K562 (cell line): ENCODE data around the gene IGF1R. TPM values are rescaled to one million over a fixed set of nuclear protein-coding genes. Genes with fewer than 3 reads are reported as not detected.

Experiments
- CBX3 ChIP-seq, 2 experiments: IDR thresholded peaks; 1 replicate in 1 of 2; 2 replicates in 1 of 2; pipeline ENCODE4 v1.6.1; 2012; ENCODE audit warnings: inconsistent platforms in 2 of 2, low read length in 2 of 2, borderline replicate concordance in 1 of 2, control low read depth in 1 of 2
- FOXA3 ChIP-seq, 2 experiments: fragments of 450-650 bp in 1 of 2; sonication (generic) in 1 of 2; formaldehyde crosslinking; IDR thresholded peaks in 1 of 2; conservative IDR thresholded peaks in 1 of 2; 2 replicates each; pipeline versions ENCODE4 v1.4.0 to v1.8.0; 2020 to 2022; ENCODE audit warnings: mild to moderate bottlenecking in 2 of 2, missing genetic modification reagents in 1 of 2
- JUN ChIP-seq, 2 experiments: sonication (generic) in 1 of 2; formaldehyde crosslinking in 1 of 2; IDR thresholded peaks; 2 replicates each; pipeline versions ENCODE4 v1.6.1 to v1.8.0; 2012 to 2022; ENCODE audit warnings: borderline replicate concordance in 2 of 2, mild to moderate bottlenecking in 2 of 2, improper control_type of control experiment in 1 of 2, low read depth in 1 of 2, low read length in 1 of 2, missing genetic modification reagents in 1 of 2
- MYNN ChIP-seq, 2 experiments: sonication (generic); formaldehyde crosslinking in 1 of 2; IDR thresholded peaks; 2 replicates each; pipeline versions ENCODE4 v1.5.0 to v1.6.1; 2016 to 2020; ENCODE audit warnings: antibody characterized with exemption in 1 of 2, missing genetic modification reagents in 1 of 2
- SFPQ ChIP-seq: fragments of 200-400 bp; formaldehyde crosslinking; IDR thresholded peaks from 2 replicates; pipeline ENCODE4 v1.6.1; 2017; ENCODE audit warnings: mild to moderate bottlenecking, low read depth, low read length, moderate library complexity
- USF1 ChIP-seq: sonication (generic); formaldehyde crosslinking; IDR thresholded peaks from 2 replicates; pipeline ENCODE4 v1.9.0; 2022; ENCODE audit warnings: mild to moderate bottlenecking, missing genetic modification reagents
- VEZF1 ChIP-seq: fragments of 200-800 bp; sonication (Bioruptor generic); IDR thresholded peaks from 2 replicates; pipeline ENCODE4 v1.6.1; 2017; ENCODE audit warnings: missing genetic modification characterization, missing compliant biosample characterization
- ZBTB11 ChIP-seq, 3 experiments: fragments of 200-800 bp in 1 of 3; fragments of 250-450 bp in 1 of 3; fragments of 450-650 bp in 1 of 3; sonication (Bioruptor Pico) in 1 of 3; sonication (Bioruptor generic) in 1 of 3; formaldehyde crosslinking in 1 of 3; IDR thresholded peaks; 2 replicates each; pipeline versions ENCODE4 v1.6.1 to v1.8.0; 2016 to 2022; ENCODE audit warnings: mild to moderate bottlenecking in 2 of 3, missing genetic modification characterization in 2 of 3, missing compliant biosample characterization in 1 of 3, moderate library complexity in 1 of 3
- ZNF511 ChIP-seq: sonication (generic); formaldehyde crosslinking; IDR thresholded peaks from 2 replicates; pipeline ENCODE4 v1.8.0; 2022; ENCODE audit warnings: mild to moderate bottlenecking, missing genetic modification reagents
- polyA plus RNA-seq, 8 experiments: library from polyadenylated mRNA; depleted of rRNA in 4 of 8; stranded (reverse) in 5 of 8; unstranded in 3 of 8; fragments of >200 nt; fragmentation: Nextera tagmentation in 2 of 8; fragmentation: Illumina TruSeq in 1 of 8; extraction: Ambion mirVana in 2 of 8; extraction: Trizol in 1 of 8; gene quantifications; 2 replicates each; pipeline versions ENCODE4 v1.2.1 to v1.2.3, GENCODE V29; 2011 to 2014; ENCODE audit warnings: inconsistent platforms in 1 of 8, missing spikeins in 1 of 8
- total RNA-seq, 7 experiments: library from RNA; depleted of rRNA in 6 of 7; stranded (reverse); fragments of >200 nt in 6 of 7; fragmentation: Illumina TruSeq in 2 of 7; extraction: Trizol in 2 of 7; gene quantifications; 2 replicates each; pipeline versions ENCODE4 v1.2.1 to v1.2.3, GENCODE V29; 2011 to 2021; ENCODE audit warnings: low replicate concordance in 1 of 7
- TF ChIP-seq, protein P1 (sequence below): sonication (generic); formaldehyde crosslinking; IDR thresholded peaks from 2 replicates; pipeline ENCODE4 v1.8.0; 2022; ENCODE audit warnings: missing genetic modification reagents, mild to moderate bottlenecking, borderline replicate concordance
- TF ChIP-seq, protein P2 (sequence below): fragments of 450-650 bp; formaldehyde crosslinking; IDR thresholded peaks from 2 replicates; pipeline ENCODE4 v1.4.0; 2020; ENCODE audit warnings: mild to moderate bottlenecking

IGF1R gene
- total and polyA plus RNA-seq, 9 of the 15 experiments (the other 6 are each of a cell fraction or from before 2014, with no cell fraction given) = 0.35 to 8.0 (median 1.6) TPM

- TF ChIP-seq SFPQ (no peak), USF1 (CRISPR knock-in tag) (peak; percentile 98), ZNF511 (CRISPR knock-in tag) (peak; percentile 91), VEZF1 (CRISPR knock-in tag) (0 out of 2 replicates have a peak, but pooled peaks have one; percentile 29), MYNN (IDR thresholded peaks at IDR 0.05) (no peak), MYNN (CRISPR knock-in tag; IDR thresholded peaks at IDR 0.05) (no peak), CBX3 (IDR thresholded peaks at IDR 0.05; ENCODE audit: borderline replicate concordance in 1 of 2, low read length in 2 of 2) (peak in 1 of 2 experiments; percentile 68; a peak in 1 of 3 replicates), ZBTB11 (CRISPR knock-in tag; IDR thresholded peaks at IDR 0.05) (peak in 1 of 3 experiments; percentile 45; a peak in 1 of 6 replicates), FOXA3 (CRISPR knock-in tag; conservative IDR thresholded peaks at IDR 0.05 in 1 of 2, IDR thresholded peaks at IDR 0.05 in 1 of 2) (peak in 1 of 2 experiments; percentile 55; a peak in 1 of 4 replicates), JUN (IDR thresholded peaks at IDR 0.05; ENCODE audit: borderline replicate concordance, low read depth, low read length) (no peak), JUN (CRISPR knock-in tag; IDR thresholded peaks at IDR 0.05; ENCODE audit: borderline replicate concordance) (0 out of 2 replicates have a peak, but pooled peaks have one; percentile 48)
- TF ChIP-seq, protein P1, sequence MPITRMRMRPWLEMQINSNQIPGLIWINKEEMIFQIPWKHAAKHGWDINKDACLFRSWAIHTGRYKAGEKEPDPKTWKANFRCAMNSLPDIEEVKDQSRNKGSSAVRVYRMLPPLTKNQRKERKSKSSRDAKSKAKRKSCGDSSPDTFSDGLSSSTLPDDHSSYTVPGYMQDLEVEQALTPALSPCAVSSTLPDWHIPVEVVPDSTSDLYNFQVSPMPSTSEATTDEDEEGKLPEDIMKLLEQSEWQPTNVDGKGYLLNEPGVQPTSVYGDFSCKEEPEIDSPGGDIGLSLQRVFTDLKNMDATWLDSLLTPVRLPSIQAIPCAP = peak; percentile 79; the same call in 1 of the 2 replicates
- TF ChIP-seq, protein P2, sequence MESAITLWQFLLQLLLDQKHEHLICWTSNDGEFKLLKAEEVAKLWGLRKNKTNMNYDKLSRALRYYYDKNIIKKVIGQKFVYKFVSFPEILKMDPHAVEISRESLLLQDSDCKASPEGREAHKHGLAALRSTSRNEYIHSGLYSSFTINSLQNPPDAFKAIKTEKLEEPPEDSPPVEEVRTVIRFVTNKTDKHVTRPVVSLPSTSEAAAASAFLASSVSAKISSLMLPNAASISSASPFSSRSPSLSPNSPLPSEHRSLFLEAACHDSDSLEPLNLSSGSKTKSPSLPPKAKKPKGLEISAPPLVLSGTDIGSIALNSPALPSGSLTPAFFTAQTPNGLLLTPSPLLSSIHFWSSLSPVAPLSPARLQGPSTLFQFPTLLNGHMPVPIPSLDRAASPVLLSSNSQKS (CRISPR knock-in tag) = no peak
Measured at GRCh38 chr15:98865397-98866339, 217.3 kb downstream of the IGF1R start (continued).
